Neuronal stem cell (in vitro differentiated cells): Measurements from ENCODE around the gene CNPY4.

ENCODE experiments used
- DNase-seq: peaks from one replicate; pipeline ENCODE4 v3.0.0-alpha.2; 2013; ENCODE audit warnings: low spot score
- H2AFZ ChIP-seq: one replicate; pipeline ENCODE4 v1.6.1; 2013; ENCODE audit warnings: mild to moderate bottlenecking, low read length, inconsistent platforms
- H2AK5ac ChIP-seq: 2 replicates; pipeline ENCODE4 v1.6.1; 2013; ENCODE audit warnings: low read depth, mild to moderate bottlenecking, inconsistent platforms, low read length, moderate library complexity, mixed read lengths
- H2BK120ac ChIP-seq: 2 replicates; pipeline ENCODE4 v1.6.1; 2013; ENCODE audit warnings: low read depth, mild to moderate bottlenecking, inconsistent platforms, low read length, moderate library complexity, mixed read lengths
- H2BK12ac ChIP-seq: one replicate; pipeline ENCODE4 v1.6.1; 2013; ENCODE audit warnings: low read length, inconsistent platforms
- H2BK15ac ChIP-seq: 2 replicates; pipeline ENCODE4 v1.6.1; 2013; ENCODE audit warnings: mild to moderate bottlenecking, low read length, inconsistent platforms, mixed read lengths
- H2BK5ac ChIP-seq: one replicate; pipeline ENCODE4 v1.6.1; 2013; ENCODE audit warnings: inconsistent platforms, mild to moderate bottlenecking, low read length, moderate library complexity
- H3K14ac ChIP-seq: one replicate; pipeline ENCODE4 v1.6.1; 2013; ENCODE audit warnings: low read length, inconsistent platforms
- H3K18ac ChIP-seq: 2 replicates; pipeline ENCODE4 v1.6.1; 2013; ENCODE audit warnings: low read length, inconsistent platforms
- H3K23ac ChIP-seq: 2 replicates; pipeline ENCODE4 v1.6.1; 2013; ENCODE audit warnings: low read depth, mild to moderate bottlenecking, mixed read lengths, low read length, inconsistent platforms; ENCODE audit not compliant: poor library complexity
- H3K27ac ChIP-seq: replicated peaks from 3 replicates; pipeline ENCODE4 v1.5.1; 2013; ENCODE audit warnings: low read length, inconsistent platforms
- H3K27me3 ChIP-seq, 3 experiments: 2 replicates each; pipeline ENCODE4 v1.6.1; 2013; ENCODE audit warnings: low read length in 3 of 3, mild to moderate bottlenecking in 2 of 3, inconsistent platforms in 1 of 3, low read depth in 1 of 3, mixed read lengths in 1 of 3, moderate library complexity in 1 of 3; ENCODE audit not compliant: control insufficient read depth in 3 of 3, insufficient read depth in 3 of 3
- H3K36me3 ChIP-seq, 2 donors: replicated peaks in 1 of 2; 2 replicates each; pipeline ENCODE4 v1.6.1; 2013; ENCODE audit warnings: low read length in 2 of 2; ENCODE audit not compliant: control insufficient read depth in 2 of 2, insufficient read depth in 2 of 2
- H3K4ac ChIP-seq: 2 replicates; pipeline ENCODE4 v1.6.1; 2013; ENCODE audit warnings: inconsistent platforms, mild to moderate bottlenecking, low read length, moderate library complexity
- H3K4me1 ChIP-seq, 2 donors: 1 replicate in 1 of 2; 2 replicates in 1 of 2; pipeline ENCODE4 v1.6.1; 2013; ENCODE audit warnings: low read length in 2 of 2, low read depth in 1 of 2; ENCODE audit not compliant: control insufficient read depth in 2 of 2, insufficient read depth in 1 of 2
- H3K4me2 ChIP-seq: one replicate; pipeline ENCODE4 v1.6.1; 2013; ENCODE audit warnings: mild to moderate bottlenecking, low read length, inconsistent platforms; ENCODE audit not compliant: insufficient read depth, poor library complexity, severe bottlenecking
- H3K4me3 ChIP-seq, 2 donors: 2 replicates each; pipeline ENCODE4 v1.5.1; 2013; ENCODE audit warnings: low read length in 2 of 2, mild to moderate bottlenecking in 2 of 2, inconsistent platforms in 1 of 2, moderate library complexity in 1 of 2
- H3K79me1 ChIP-seq: one replicate; pipeline ENCODE4 v1.6.1; 2013; ENCODE audit warnings: low read depth, mild to moderate bottlenecking, inconsistent platforms, low read length, moderate library complexity
- H3K9ac ChIP-seq: one replicate; pipeline ENCODE4 v1.6.1; 2013; ENCODE audit warnings: mild to moderate bottlenecking, low read depth, low read length, inconsistent platforms; ENCODE audit not compliant: poor library complexity
- H3K9me3 ChIP-seq, 2 donors: replicated peaks in 1 of 2; 2 replicates each; pipeline versions ENCODE3 to v1.6.1; 2013; ENCODE audit warnings: low read length in 2 of 2, mild to moderate bottlenecking in 2 of 2, inconsistent platforms in 1 of 2, low read depth in 1 of 2, mixed read lengths in 1 of 2, moderate library complexity in 1 of 2; ENCODE audit not compliant: control insufficient read depth in 2 of 2, insufficient read depth in 1 of 2
- H4K8ac ChIP-seq: one replicate; pipeline ENCODE4 v1.6.1; 2013; ENCODE audit warnings: low read depth, mild to moderate bottlenecking, inconsistent platforms, low read length, moderate library complexity
- H4K91ac ChIP-seq: one replicate; pipeline ENCODE4 v1.6.1; 2013; ENCODE audit warnings: low read length, low read depth, mild to moderate bottlenecking, inconsistent platforms; ENCODE audit not compliant: poor library complexity
- WGBS, 2 donors: extraction: QIAGEN DNeasy Blood & Tissue Kit; methylation state at CpG; one replicate each; pipeline ENCODE4 v1.1.7; 2013; ENCODE audit warnings: missing lambda C conversion rate in 2 of 2, mixed read lengths in 1 of 2; ENCODE audit not compliant: insufficient read length in 2 of 2, insufficient replicate concordance in 1 of 2; ENCODE audit errors: extremely low coverage in 2 of 2; 5-methylcytosine and 5-hydroxymethylcytosine counted together

Gene CNPY4

DNA sequence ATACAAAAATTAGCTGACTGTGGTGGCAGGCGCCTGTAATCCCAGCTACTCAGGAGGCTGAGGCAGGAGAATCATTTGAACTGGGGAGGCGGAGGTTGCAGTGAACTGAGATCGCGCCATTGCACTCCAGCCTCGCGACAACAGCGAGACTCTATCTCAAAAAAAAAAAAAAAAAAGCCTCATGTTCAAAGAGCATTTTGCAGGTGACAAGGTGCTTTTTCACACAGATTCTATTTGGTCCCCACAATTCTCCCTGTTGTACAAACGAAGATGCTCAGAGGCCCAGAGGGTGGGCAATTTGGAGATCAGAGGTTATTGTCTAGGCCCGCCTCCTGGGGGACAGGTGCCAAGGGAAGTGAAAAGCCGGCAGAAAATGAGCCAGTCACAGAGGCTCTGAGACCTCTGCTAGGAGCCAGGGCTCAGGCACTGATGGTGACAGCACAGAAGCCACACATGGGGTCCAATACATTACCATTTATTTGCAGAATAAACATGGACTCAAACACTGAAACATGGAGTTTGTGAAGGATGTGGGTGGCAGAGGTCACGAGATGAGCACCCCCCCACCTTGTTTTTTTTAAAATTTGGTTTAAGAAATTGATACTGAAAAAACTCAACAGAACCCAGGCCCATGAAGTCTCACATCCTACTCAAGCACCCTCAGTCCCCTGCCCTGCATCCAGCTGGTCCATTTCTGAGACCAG, 49.9 kb downstream of the CNPY4 start:
- H3K23ac ChIP-seq: no peak overlapping the region
- no peaks in the 10 kb centered on the region for H3K9me3 ChIP-seq
- H4K91ac ChIP-seq: no peak overlapping the region
- H3K9ac ChIP-seq: no peak overlapping the region
- peaks cover 24 to 28% of the 10 kb centered on the region in 2 donors for H3K4me1 ChIP-seq
- peaks cover 2% of the 10 kb centered on the region for H3K79me1 ChIP-seq
- no CpG with 5 or more reads among the region's 11 CpGs for WGBS, 2 donors
- no peak overlapping the region for H3K4me3 ChIP-seq
- no peak overlapping the region for H3K27ac ChIP-seq
- no peak overlapping the region for H2BK15ac ChIP-seq
- H2BK120ac ChIP-seq: no peak overlapping the region
- no peak overlapping the region for H2AFZ ChIP-seq
- no peak overlapping the region for H4K8ac ChIP-seq
- no peak overlapping the region for H3K14ac ChIP-seq
- H3K4ac ChIP-seq: no peak overlapping the region
- H2AK5ac ChIP-seq: no peak overlapping the region
- H2BK12ac ChIP-seq: no peak overlapping the region
- H3K36me3 ChIP-seq: peaks cover 3 to 36% of the 10 kb centered on the region in 2 donors
- no peak overlapping the region for H3K4me2 ChIP-seq
- H3K27me3 ChIP-seq: peaks cover 0 to 36% (median 0%) of the 10 kb centered on the region in 3 experiments
- H2BK5ac ChIP-seq: no peak overlapping the region
- H3K18ac ChIP-seq: no peak overlapping the region
- DNase-seq: no peak

GRCh38 chr7:100170101-100170897, 50.9 kb downstream of the CNPY4 start:
- Histone ChIP-seq H4K8ac (no peak overlapping the region), H3K27ac (no peak overlapping the region), H3K4me1 (peaks cover 24 to 28% of the 10 kb centered on the region in 2 donors), H2BK5ac (no peak overlapping the region), H3K14ac (no peak overlapping the region), H3K9me3 (no peaks in the 10 kb centered on the region), H3K36me3 (peaks cover 6 to 46% of the 10 kb centered on the region in 2 donors), H3K4me3 (no peak overlapping the region), H3K79me1 (peaks cover 2% of the 10 kb centered on the region), H3K18ac (peak overlapping the region; percentile 13), H3K9ac (peak overlapping the region; percentile 55), H3K27me3 (peaks cover 0 to 36% (median 0%) of the 10 kb centered on the region in 3 experiments), H2BK120ac (peak overlapping the region; percentile 82), H4K91ac (no peak overlapping the region), H2BK12ac (no peak overlapping the region), H2BK15ac (no peak overlapping the region), H3K4me2 (no peak overlapping the region), H3K23ac (no peak overlapping the region), H2AFZ (no peak overlapping the region), H2AK5ac (peak overlapping the region; percentile 78), H3K4ac (peak overlapping the region; percentile 67)
- no CpG with 5 or more reads among the region's 11 CpGs for WGBS, 2 donors
- no peak for DNase-seq

DNA sequence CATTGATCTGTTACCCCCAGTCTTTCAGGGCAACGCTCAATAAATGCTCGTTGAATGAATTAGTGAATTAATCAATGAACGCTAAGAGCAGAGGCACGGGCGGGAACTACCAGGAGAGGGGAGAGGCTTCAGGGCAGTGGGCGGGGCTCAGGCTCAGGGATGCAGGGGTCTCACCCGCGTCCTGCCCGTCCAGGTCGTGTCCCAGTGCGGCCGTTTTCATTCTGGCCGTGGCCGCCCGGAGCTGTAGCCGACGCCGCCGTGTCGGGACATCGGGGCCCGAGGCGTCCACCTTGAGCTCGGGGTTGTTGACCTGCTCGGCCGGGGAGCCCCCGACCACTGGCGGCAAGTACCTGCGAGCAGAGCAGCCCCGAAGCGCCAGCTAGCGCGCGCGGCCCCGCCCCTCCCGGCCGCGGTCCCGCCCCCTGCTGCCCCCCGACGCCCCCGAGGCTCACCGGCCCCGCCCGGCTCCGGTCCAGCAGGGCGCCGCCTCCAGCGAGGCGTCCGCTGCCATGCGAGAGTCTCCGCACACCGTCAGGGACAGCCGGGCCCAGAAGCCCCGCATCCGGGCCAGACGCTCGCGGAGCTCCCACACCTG, 51.8 kb downstream of the CNPY4 start:
- H3K4me1 ChIP-seq: peaks cover 30 to 31% of the 10 kb centered on the region in 2 donors
- peaks cover 8 to 51% of the 10 kb centered on the region in 2 donors for H3K36me3 ChIP-seq
- no peak overlapping the region for H2BK120ac ChIP-seq
- no peak overlapping the region for H4K91ac ChIP-seq
- H3K4ac ChIP-seq: no peak overlapping the region
- no peaks in the 10 kb centered on the region for H3K9me3 ChIP-seq
- H2BK12ac ChIP-seq: no peak overlapping the region
- peak overlapping the region; percentile 78 for H3K9ac ChIP-seq
- no peak overlapping the region for H2AFZ ChIP-seq
- peak overlapping the region in 1 of 2 donors; percentile 77 for H3K4me3 ChIP-seq
- no peak overlapping the region for H4K8ac ChIP-seq
- H3K4me2 ChIP-seq: peak overlapping the region; percentile 89
- H3K18ac ChIP-seq: peak overlapping the region; percentile 77
- no peak overlapping the region for H3K27ac ChIP-seq
- peaks cover 0 to 36% (median 0%) of the 10 kb centered on the region in 3 experiments for H3K27me3 ChIP-seq
- peaks cover 2% of the 10 kb centered on the region for H3K79me1 ChIP-seq
- H2BK15ac ChIP-seq: no peak overlapping the region
- peak; percentile 38 for DNase-seq
- H3K23ac ChIP-seq: peak overlapping the region; percentile 90
- peak overlapping the region; percentile 20 for H2BK5ac ChIP-seq
- no CpG with 5 or more reads among the region's 61 CpGs for WGBS, 2 donors
- no peak overlapping the region for H2AK5ac ChIP-seq
- H3K14ac ChIP-seq: no peak overlapping the region

DNA sequence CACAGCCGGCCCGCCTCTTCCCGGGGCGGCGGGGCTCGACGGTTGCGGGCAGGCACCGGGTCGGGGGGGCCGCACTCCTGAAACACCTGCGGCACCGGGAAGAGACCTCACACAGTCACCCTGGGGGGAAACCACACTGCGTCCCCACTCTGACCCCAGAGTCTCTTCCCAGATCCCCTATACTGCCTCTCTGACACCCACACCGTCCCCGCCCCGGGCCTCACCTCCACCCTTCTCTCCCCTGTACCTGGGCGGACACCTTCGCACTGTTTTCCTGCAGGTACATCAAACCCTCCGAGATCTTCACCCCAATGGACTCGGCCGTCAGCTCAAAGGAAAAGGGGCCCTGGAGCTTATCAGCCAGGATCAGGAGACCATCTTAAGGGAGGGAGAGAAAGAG, 52.4 kb downstream of the CNPY4 start:
- Histone ChIP-seq H3K4ac (no peak overlapping the region), H3K9ac (peak overlapping the region; percentile 63), H3K23ac (no peak overlapping the region), H2BK5ac (no peak overlapping the region), H3K4me3 (peak overlapping the region in 1 of 2 donors; percentile 33), H3K4me2 (peak overlapping the region; percentile 41), H4K91ac (no peak overlapping the region), H2BK12ac (no peak overlapping the region), H4K8ac (no peak overlapping the region), H2AK5ac (no peak overlapping the region), H2BK15ac (no peak overlapping the region), H3K27me3 (peaks cover 0 to 29% (median 0%) of the 10 kb centered on the region in 3 experiments), H2AFZ (no peak overlapping the region), H3K9me3 (no peaks in the 10 kb centered on the region), H3K27ac (no peak overlapping the region), H3K4me1 (peaks cover 32 to 33% of the 10 kb centered on the region in 2 donors), H3K14ac (no peak overlapping the region), H3K18ac (peak overlapping the region; percentile 34), H2BK120ac (no peak overlapping the region), H3K79me1 (peaks cover 2% of the 10 kb centered on the region), H3K36me3 (peaks cover 8 to 51% of the 10 kb centered on the region in 2 donors)
- DNase-seq: no peak
- no CpG with 5 or more reads among the region's 22 CpGs for WGBS, 2 donors
